NCI-H69 (cell line): ENCODE data around the gene NCR3LG1.

Experiments
- DNase-seq: peaks from one replicate; lab custom pipeline; 2025; lab: John Stamatoyannopoulos, UW

NCR3LG1 gene, protein sequence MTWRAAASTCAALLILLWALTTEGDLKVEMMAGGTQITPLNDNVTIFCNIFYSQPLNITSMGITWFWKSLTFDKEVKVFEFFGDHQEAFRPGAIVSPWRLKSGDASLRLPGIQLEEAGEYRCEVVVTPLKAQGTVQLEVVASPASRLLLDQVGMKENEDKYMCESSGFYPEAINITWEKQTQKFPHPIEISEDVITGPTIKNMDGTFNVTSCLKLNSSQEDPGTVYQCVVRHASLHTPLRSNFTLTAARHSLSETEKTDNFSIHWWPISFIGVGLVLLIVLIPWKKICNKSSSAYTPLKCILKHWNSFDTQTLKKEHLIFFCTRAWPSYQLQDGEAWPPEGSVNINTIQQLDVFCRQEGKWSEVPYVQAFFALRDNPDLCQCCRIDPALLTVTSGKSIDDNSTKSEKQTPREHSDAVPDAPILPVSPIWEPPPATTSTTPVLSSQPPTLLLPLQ

DNA sequence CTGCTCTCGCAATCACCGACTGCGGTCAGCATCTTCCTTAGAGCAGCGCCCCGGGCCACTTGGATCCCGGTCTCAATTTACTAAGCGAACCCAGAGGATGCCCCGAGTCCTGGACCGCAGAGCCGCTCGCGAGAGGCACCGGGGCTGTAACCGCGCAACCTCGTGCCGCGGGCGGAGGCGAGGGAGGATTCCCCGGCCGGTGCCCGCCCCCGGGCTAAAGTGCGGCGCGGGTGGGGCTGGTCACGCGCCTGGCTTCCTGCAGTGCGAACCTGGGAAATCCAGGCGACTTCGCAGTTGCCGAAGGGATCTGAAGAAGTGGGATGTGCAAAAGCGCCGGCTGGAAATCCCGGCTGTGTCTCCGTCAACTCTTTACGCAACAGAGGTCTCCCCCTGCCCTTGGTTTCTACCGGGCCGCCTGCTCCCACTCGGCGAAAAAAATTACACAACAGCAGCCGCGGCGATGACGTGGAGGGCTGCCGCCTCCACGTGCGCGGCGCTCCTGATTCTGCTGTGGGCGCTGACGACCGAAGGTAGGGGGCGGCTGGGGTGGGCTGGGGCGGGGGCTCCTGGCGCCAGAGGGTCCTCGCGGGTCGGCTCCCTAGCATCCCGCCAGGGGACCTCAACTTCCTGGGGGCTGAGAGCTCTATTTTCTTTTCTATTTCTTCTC lies at the start of gene NCR3LG1:
TSS of gene NCR3LG1 (plus strand) at position 291 of the 667 bp plus-strand sequence. CDS start at position 461, 170 bp downstream.
- peak; percentile 80 for DNase-seq

DNA sequence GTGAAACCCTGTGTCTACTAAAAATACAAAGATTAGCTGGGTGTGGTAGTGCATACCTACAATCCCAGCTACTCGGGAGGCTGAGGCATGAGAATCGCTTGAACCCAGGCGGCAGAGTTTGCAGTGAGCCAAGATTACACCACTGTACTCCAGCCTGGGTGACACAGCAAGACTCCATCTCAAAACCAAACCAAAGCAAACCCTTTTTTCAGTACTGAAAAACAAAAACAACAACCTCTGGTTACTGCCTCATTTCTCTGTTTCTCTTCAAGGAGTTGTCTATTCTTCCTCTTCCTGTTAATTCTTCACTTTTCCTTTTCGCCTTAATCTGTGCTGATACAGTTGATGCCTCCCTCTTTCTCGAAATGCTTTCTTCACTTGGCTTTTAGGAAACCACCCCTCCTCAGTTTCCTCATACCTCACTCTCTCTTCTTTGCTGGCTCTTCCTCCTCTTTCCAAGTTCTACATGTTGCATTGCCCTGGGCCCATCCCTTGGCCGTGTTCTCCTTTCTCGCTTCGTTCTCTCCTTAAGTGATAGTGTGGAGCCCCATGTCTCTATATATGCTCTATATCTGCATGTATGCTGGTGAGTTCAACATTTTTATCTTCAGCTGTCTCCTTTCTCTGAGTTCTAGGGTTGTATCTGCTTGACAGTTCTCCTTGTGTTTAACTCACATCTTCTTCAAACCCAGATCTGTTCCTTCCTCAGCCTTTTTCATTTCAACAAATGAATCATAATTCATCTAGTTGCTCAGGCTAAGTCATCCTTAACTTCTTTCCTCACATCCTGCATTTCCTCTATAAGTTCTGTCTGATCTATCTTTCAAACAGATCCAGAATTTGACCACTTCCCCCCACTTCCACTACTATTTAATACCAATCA lies 38.0 kb upstream of the NCR3LG1 start:
- DNase-seq = no peak

DNA sequence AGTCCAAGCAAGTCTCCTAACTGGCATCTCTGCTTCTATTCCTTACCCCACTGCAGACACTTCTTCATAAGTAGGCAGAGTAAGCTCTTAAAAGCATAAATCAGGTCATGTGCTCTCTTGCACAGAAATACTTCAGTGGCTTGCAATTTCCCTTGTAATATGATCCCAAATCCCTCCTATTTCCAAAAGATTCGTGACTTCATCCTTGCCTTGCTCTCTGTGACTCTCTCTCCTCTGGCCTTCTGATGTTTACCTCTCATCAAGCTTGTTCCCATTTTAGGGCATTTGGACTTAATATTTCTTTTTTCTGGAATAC lies 37.4 kb upstream of the NCR3LG1 start:
- DNase-seq = peak; percentile 8

DNA sequence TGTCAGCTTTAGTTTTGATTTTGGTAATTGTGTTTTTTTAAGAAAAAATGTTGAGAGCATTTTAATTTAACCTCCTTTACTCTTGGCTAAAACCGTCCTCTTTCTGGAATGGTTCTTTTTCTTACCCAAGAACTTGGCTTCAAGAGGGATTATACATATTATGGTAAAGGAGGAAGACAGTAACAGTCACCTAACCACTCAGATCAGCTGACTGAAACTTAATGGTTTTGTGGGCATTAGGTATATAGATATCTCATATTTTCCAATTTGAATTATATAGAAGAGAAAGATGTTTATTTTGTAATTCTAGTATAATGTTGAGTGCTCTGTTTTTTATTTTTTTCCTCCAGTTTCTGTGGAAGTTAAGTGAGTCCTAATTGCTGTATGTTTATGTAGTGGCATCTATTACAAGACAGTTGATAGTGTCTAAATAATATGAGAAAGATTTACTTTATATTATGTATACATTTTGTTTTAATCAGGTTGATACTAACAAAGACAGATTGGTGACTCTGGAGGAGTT lies 36.6 kb upstream of the NCR3LG1 start:
- peak; percentile 4 for DNase-seq

DNA sequence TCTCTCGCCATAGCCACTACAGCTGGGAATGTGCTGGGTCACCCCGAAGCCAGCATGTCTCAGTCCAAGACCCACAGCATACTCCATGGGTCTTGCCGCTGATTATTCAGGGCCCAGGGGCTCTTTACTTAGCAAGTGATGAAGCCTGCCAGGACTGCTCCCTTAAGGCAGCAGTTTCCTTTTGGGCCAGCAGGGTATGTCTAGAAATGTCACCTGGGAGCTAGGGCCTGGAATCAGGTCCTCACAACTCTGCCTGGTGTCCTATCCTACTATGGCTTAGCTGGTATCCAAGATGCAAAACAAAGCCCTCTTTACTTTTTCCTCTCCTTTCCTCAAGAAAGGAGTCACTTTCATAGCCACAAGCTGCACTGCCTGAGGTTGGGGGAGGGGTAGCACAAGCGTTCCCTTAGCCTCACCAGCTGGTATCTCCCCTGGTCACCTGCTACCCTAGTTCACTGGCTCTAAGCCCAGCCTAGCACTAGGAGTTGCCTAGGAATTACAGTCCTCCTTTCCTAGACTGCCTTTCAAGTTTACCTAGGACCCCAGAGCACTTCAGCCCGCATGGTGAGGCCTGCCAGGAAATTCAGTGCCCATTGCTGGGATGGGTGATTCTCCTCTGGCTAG lies 22.6 kb upstream of the NCR3LG1 start:
- peak; percentile 45 for DNase-seq

DNA sequence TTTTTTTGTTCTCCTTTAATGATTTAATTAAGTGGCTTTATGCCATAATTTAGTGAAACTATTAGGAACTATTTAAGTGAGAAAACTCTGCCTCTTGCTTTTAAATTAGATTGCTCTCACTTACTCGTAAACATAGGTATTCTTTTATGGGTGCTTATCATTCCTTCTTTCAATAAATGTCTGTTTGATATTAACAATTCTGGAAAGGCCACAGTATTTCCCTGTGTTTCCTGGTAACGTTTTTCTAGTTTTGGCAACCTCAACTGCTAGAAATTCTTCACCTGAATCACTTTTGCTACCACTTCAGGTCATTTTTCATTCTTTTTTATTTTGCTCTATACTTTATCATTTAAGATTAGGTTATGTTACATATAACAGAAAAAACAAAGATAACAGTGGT lies 19.9 kb upstream of the NCR3LG1 start:
- no peak for DNase-seq

DNA sequence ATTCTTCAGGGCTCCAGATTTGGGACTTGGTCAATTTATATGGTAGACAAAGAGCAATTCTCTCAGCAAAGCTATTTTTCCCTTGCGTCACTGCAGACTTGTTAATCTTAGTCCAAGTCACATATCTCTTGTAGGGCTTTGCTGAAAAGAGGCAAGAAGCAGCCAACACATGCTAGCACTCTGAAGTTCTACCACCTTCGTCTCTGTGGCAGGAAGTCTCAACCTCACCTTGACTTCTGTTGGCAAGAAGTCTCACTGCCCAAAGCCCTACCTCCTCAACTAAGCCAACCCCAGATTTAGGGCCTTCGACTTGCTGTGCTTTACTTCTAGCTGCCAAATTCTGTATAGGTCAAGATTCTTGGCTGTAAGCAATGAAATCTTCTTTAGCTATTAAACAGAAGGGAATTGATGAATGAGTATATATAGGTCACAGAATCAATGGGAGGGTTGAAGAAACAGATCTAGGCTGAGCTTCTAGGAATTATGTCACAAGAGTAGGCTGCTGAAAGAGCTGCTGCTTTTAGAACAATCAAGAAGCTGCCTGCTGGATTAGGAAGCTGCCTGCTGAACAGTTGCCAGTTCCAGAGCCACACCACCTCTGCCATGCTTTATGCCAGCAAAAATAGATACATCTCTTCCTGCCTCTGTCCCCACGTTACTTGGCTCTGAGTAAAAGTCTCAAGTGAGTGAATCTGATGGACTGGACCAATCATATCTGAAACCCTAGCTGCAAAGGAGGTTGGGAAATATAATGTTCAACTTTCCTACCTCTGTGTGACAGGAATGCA lies 17.6 kb upstream of the NCR3LG1 start:
- no peak for DNase-seq

DNA sequence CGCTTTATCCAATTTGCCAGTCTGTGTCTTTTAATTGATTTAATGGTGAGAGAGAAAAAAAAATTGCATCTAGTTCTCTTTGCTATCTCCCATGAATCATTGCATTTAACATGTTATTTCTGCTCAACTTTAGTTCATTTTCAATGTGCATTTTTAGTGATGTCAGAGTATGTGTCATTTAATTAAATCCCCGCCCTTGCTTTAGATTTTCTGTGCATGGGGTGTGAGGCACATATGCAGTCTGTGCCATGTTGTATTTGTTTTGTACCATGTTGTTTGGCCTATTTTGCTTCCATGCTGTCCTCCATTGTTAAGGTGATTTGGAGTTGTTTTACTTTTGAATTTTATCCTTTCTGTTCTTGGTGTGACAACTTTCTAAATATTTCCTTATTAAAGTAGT lies 8.3 kb upstream of the NCR3LG1 start:
- no peak for DNase-seq

DNA sequence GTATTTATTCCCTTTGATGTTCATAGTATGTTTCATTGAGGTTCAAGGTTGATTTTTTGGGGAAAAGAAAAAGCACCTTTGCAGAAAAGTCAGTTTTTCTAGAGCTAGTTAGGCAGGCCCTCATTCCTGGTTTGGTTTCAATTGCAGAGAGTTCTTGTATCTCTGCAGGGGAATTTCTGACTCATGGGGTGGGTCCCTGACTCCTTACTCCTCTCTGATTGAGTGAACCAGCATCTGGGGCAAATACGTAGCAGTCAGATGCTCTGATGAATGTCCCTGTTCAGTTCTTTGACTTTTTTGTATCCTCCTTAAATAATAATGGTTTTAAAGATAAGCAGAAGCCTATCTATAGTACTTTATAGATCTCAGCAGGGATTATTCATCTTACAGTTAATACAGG lies 7.7 kb upstream of the NCR3LG1 start:
- no peak for DNase-seq

DNA sequence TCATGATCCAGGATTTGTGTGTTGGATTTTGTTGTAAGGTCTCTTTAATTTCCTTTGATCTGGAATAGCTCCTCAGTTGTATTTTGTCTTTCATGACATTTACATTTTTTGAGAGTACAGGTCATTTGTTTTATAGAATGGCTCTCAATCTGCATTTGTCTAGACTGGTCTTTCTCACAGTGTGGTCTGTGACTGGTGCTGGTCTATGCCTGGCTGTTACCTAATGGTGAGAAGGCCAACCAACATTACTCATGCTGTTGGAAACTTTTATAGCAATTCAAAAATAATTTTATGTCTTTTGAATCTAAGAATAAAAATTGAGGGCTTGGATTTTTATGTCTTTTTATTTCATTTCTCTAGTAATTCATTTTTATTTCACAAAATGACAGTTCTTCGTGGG lies 3.9 kb upstream of the NCR3LG1 start:
- no peak for DNase-seq

DNA sequence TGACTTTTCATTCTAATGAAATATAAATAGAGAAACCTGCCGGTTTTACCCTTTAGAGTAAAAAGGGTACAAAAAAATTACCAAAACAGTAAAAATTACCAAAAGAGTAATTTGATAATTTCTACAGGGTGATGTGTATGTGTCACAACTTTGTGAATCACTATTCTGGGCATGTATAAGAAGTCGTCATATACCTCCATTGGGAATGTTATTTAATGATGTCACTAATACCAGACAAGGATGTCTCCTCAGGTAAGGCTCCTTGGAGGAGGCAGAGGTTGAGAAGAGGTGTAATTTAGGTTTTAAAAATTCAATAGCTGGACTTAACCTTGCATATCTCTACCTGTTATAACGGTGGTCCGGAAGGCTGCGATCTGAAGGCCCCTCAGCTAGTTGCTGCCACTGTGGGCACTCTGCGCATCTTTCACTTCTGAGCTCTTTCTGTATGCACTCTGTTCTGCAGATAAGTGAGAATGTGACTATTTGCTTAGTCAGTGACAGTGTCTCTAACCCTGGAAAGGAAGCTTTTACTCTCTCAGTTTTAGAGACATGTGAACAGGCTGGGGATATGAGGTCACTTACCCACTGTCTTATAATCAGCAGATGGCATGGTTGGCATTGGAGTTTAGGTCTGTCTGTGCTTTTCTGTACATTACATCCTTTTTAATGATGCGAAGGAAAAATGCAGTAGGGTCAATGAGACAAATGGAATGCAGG lies 987 bp upstream of the NCR3LG1 start:
- DNase-seq = peak; percentile 20

DNA sequence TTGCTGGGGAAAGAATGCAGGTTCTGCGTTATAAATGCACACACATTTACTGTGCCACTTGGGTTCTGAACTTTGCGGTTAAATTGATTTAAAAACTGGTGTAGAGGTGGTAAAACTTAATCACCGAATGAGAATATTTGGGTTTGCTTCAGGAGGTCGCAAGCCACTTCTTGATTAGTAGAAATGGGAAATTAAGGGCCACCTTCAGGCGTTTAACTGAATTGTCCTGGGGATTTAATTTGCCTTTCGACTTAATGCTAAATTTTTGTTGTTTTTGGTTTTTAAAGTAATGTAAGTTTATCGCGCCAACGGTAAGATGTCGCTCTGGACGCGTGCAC lies 459 bp upstream of the NCR3LG1 start:
- DNase-seq = no peak

DNA sequence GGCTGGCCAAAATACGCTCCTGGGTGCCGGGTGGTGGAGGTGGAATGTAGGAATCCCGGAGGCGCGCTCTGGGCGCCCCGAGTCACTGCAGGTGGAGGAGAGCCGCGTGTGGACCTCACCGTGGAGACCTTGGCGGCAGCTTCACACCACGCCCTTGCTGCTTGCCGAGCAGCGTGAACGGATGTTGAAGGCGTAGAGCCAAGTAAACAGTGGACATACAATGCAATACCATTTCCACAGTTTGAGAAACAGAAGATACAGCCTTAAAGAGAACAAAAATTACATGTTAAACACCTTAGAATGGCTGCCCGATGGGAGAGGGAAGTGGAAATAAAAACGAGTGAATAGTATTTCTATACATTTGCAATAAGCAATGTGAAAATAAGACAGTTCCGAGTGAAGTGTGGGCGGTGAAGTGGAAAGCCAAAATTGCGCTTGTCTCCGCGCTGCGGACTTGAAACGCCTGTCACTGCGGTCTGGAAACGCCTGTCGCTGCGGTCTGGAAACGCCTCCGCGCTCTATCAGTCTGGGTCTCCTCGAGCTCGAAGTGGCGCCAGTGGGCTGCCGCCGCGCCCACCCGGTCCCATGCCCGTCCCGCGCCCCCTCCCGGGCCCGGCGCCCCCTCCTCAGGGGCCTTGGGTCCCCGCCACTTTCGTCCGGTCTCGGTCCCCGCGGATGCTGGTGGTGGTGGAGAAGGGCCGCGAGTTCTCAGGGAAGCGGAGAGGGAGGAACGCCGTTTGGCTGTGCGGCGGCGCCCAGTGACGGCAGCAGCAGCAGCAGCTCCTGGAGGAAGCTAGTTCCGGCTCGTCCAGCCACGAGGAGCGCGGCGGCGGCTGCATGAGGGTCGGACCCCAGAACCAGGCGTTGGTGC lies 1.6 kb downstream of the NCR3LG1 start:
- peak; percentile 90 for DNase-seq

DNA sequence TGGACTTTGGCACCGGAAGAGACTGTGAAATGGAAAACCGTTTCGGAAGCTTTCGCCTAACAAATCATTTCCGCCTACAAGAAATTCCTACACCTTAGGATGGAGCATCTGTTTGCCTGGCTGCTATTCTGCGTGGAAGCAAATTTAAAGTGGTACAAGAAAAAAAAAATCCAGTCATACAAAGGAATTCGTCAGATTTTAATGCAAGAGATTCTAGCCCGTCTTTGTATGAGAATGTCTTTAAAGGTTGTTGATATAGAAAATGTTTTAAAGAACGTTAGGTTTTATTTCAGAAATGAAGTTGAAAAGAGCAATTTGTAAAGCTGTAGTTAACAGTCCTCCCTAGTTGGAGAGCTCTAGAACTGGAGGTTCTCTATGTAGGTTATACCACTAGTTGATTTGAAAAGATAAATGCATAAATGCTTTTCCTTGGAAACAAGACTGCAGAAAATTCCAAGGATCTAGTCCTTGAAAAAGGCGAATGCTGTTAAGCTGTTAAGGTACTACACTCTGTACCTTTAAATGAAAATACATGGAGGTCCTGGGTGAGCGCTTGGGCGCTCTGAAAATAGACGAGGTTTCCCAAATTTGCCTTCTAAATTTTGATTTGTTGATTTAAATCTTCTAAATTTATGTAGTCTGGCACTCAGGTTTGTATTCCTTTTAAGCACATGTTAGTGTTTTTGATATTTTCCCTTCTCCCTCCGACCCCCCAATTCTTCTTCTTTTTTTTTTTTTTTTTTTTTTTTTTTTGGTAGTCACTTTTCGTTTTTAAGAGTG lies 2.4 kb downstream of the NCR3LG1 start:
- DNase-seq = peak; percentile 48

DNA sequence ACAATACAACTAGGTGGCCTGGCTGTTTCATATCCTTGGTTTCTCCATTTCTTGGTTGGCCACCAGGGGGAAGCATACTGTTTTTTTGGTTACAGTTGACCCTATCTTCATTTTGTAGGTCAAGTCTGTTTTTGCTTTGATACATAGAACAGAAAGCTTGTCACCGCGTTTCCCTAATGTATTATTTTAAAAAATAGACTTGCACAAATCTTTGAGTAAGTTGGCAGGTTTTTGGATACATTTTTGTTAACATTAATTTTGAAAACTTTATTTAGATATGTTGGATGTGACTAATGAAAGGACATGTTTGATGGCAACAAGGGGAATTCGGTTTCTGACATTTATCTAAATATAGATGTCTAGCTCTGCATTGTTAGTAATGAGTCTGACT lies 3.0 kb downstream of the NCR3LG1 start:
- peak; percentile 80 for DNase-seq

DNA sequence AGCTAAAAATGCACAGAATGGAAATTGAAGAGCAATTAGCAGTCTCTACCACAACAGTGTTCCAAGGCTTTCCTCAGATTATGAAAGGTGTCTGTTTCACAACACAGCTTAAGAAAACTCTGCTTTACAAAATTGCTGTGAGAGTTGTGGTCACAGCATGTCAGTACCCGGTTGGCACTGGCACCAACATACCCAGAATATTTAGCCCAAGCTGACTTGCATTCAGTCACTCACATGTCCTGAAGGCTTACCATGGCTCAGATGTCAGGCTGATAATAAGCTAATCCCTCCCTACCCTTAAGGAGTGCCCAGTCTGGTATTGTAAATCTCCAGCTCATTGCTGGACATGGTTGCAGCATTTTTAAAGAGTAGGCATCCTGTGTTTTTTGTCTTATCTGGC lies 14.9 kb downstream of the NCR3LG1 start:
- DNase-seq = no peak

DNA sequence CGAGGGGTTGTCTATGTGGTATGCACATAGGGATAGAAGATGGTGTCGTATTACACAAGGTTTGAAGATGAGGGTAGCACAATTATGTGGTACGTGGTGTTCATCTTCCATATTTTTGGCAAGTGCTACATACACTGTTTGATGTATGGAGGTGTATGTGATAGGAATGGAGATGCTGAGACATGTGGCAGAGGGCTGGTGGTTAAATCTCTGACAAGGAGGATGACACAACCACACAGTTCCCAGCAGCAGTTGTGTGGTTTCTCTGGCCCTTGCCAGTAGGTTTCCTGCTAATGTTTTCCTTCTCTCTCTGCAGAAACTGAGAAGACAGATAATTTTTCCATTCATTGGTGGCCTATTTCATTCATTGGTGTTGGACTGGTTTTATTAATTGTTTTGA lies 17.0 kb downstream of the NCR3LG1 start:
- DNase-seq = no peak

DNA sequence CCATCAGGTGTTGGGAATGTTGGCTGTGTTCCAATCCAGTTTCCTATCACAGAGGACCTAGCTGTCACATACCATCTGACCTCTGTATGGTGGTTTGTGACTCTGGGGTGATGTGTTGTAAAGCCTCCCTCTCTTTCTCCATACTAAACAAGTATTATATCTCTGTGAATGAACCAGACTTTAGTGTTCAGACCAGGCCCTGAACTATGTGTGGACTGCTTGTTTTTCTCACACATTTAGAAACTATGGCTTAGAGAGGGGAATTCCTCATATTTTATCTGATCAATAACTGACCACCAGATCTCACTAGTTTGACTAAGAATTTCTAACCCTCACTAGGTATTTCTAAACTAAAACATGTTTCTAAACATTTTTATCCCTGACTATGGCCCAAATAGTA lies 17.5 kb downstream of the NCR3LG1 start:
- DNase-seq = no peak
